ENCODE measurements around the gene LRRC46. TPM values are rescaled to one million over a fixed set of nuclear protein-coding genes. Genes with fewer than 3 reads are reported as not detected.

The LRRC46 gene
- total RNA-seq, 4 donors from 2014 or later: 0.14 to 1.5 (median 0.76) TPM

DNA sequence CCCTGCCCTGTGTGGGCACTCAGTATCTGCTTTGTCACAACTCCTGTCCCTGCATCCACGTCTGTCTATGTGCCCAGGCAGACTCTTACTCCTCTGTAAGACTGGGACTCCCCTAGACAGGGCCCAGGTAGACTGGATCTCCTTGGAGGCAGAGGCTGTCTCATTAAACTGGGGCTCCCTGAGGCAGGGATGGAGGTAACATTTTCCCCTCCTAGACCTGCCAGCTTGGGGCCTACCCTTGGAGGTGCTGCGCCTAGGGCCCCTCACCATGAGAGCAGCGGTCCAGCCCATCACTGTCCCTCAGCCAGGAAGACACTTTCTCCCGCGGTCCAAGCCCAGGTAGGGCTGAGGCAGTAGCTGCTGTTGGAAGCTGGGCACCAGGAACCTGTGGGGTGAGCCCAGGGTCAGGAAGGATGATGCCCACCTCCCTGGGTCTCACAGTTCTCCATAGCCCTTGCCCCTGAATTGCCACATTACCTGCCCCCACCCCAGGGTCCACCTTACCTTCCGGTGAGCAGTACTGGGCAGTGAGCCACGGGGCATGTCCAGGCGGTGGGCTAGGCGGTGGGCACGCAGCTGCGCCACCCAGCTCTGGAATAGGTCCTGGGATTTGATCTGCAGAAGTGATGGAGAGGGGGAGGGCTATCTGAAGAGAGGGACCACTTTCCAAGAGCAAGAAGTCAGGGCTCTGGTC is 13.3 kb upstream of the LRRC46 start:
- Histone ChIP-seq H3K36me3 (no peaks in the 10 kb centered on the region), H3K27ac (no peak overlapping the region), H3K4me1 (peaks cover 0 to 13% of the 10 kb centered on the region in 2 donors), H3K27me3 (no peaks in the 10 kb centered on the region), H3K9me3 (no peaks in the 10 kb centered on the region), H3K4me3 (no peak overlapping the region)
- intact Hi-C loops (cut with DNase I; ENCODE audit: low total_unique reads): no loop called here
- no peak for DNase-seq
- no peak for TF ChIP-seq CTCF (IDR thresholded peaks at IDR 0.05)
- TF ChIP-seq POLR2A (IDR thresholded peaks at IDR 0.05): no peak

DNA sequence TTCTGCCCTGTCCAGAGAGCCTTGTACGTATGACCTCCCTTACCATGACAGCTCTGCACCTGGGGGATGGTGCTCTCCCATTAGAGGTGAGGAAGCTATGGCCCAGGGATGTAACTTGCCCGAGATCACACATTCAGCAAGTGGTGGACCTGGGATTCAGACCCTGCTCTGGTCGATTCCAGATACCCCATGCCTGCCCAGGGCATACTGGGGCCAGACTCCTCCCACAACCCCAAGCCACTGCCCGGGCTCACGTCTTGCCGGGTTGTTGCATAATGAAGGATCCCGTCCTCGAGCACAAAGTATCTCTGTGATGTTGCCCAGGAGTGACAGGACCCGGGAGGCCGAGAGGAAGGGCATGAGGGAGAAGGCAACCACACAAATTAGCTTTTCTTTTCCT is 12.0 kb upstream of the LRRC46 start:
- DNase-seq: no peak
- Histone ChIP-seq H3K27ac (no peak overlapping the region), H3K9me3 (no peaks in the 10 kb centered on the region), H3K4me3 (no peak overlapping the region), H3K4me1 (peaks cover 0 to 13% of the 10 kb centered on the region in 2 donors), H3K36me3 (no peaks in the 10 kb centered on the region), H3K27me3 (no peaks in the 10 kb centered on the region)
- TF ChIP-seq POLR2A (IDR thresholded peaks at IDR 0.05) (no peak), CTCF (IDR thresholded peaks at IDR 0.05) (no peak)
- intact Hi-C loops (cut with DNase I; ENCODE audit: low total_unique reads): no loop called here

- TF ChIP-seq POLR2A (IDR thresholded peaks at IDR 0.05) (no peak), CTCF (IDR thresholded peaks at IDR 0.05) (no peak)
- Histone ChIP-seq H3K36me3 (no peaks in the 10 kb centered on the region), H3K9me3 (no peaks in the 10 kb centered on the region), H3K27me3 (no peaks in the 10 kb centered on the region), H3K4me1 (peaks cover 0 to 13% of the 10 kb centered on the region in 2 donors), H3K4me3 (no peak overlapping the region), H3K27ac (no peak overlapping the region)
- intact Hi-C loops (cut with DNase I; ENCODE audit: low total_unique reads): no loop called here
- no peak for DNase-seq
These were observed 11.3 kb upstream of the LRRC46 start for GRCh38 chr17:47820033-47820789.

- Histone ChIP-seq H3K27me3 (no peaks in the 10 kb centered on the region), H3K9me3 (no peaks in the 10 kb centered on the region), H3K4me3 (peak overlapping the region; percentile 42 to 50), H3K27ac (peak overlapping the region; percentile 36 to 50), H3K4me1 (peaks cover 0 to 13% of the 10 kb centered on the region in 2 donors), H3K36me3 (no peaks in the 10 kb centered on the region)
- TF ChIP-seq POLR2A (IDR thresholded peaks at IDR 0.05) (no peak), CTCF (IDR thresholded peaks at IDR 0.05) (no peak)
- intact Hi-C loops (cut with DNase I; ENCODE audit: low total_unique reads): no loop called here
- no peak for DNase-seq
These were observed 10.4 kb upstream of the LRRC46 start for GRCh38 chr17:47821031-47821423.

Data from uterus (tissue), 4 donors.